ENCODE measurements around the gene ERMAP.
"Not testable (repeated sequence)": the region's sequence is repeated elsewhere in the genome, so short reads cannot be mapped to it uniquely, and the experiment has no call there.

ERMAP gene

DNA sequence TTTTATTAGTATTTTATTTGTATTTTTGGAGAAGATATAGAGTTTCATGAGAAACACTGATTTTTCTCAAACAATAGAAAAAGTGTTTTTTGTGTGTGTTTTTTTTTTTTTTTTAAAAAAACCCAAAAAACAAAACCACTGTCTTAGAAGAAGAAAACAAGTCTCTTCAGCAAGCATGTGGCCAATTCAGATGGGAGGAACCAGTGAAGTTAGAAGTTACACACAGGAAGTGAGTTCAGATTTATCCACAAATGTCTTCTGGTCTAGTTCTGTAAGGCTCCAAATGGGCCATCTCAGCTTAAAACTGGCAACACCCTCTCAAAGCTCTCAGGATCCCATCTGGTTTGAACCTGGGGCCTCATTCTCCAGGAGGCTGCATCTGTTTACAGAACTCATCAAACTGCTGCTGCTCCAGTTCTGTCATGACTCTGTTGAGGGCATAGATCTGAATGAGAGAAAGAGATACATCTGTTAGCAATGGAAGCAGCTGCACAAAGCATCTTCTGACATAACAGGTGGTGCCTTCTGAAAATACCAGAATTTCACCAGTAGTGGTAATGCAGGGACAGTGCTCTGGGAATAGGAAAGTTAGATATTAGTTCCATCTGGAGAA lies 9.8 kb upstream of the ERMAP start:
- DNase-seq: no peak

DNA sequence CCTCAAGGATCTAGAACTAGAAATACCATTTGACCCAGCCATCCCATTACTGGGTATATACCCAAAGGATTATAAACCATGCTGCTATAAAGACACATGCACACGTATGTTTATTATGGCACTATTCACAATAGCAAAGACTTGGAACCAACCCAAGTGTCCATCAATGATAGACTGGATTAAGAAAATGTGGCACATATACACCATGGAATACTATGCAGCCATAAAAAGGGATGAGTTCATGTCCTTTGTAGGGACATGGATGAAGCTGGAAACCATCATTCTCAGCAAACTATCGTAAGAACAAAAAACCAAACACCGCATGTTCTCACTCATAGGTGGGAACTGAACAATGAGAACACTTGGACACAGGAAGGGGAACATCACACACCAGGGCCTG lies 2.1 kb upstream of the ERMAP start:
- DNase-seq: not testable (repeated sequence)

DNA sequence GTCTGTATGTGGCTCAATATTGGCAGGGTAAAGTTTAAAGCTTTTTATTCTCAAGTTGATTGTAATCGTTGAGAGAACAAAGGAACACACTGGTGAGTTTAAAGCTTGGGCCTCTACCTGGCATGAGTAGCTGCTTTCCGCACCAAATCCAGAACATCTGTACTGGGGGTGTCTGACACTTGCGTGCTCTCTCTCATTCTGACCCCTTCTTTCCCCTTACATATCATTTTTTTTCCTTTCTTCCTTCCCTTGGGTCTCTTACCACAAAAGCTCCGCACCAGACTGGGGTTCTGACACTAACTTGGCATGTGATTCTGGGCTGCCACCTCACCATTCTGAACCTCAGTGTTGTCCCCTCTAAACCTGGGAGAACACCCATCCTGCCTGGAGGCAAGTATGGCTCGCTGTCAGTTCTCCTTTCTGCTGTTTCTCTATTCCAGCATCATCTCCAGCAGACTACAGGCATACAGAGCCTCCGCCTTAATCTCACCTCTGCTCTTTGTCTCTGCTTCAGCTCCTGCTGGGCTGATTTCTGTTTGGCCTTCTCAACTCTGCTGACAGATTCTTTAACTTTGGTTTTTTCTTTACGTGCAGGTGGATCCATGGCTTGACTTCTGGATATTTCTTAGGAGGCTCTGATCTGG lies 859 bp upstream of the ERMAP start:
- no peak for DNase-seq

DNA sequence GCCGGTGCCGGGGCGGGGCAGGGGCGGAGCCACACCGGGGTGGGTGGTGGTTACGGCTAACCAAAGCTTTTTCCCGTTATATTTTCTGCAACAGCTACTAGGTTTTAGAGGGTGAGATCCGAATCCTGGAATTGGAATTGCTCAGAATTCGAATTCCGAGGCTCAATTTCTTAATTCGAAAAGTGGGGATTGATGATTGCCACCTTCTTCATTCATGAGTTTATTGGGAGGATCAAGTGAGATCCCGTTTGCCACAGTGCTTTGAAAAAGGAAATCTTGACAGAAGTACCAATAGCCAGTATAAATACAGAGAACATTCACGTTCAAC lies 482 bp downstream of the ERMAP start:
- no peak for DNase-seq

DNA sequence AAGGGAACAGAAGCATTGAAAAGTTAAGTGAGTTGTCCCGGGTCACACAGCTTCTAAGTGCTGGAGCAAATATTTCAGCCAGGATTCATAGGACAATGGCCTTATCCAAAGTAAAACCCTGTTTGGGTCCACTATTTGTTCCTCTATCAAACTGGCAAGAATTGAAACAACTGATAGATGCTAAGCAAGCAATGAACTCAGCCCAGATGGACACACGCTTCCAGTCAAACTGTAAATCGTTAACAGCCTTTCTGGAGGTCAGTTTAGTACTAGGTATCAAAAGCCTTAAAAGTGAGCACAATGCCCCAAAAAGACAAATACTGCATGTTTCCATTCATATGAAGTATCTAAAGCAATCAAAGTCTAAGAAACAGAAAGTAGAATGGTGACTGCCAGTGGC lies 1.1 kb downstream of the ERMAP start:
- DNase-seq: no peak

DNA sequence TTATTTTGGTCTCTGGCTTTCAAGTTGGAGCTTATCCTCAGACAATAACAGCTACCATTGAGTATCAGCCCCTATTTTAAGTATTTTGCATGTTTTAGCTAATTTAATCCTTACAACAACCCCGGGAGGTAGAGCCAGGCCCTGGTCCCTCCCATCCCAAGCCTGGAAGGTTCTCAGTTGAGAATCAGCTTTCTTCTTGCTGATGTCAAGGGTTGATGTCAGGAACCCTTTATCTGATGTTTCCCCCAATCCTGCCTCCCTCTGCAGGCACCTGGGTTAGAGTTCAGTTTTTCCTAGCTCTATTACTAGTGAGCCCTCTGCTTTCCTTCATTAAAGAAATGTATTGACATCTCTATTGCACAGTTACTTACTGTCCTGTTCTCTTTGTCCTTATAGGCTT lies 3.9 kb downstream of the ERMAP start:
- DNase-seq: no peak

DNA sequence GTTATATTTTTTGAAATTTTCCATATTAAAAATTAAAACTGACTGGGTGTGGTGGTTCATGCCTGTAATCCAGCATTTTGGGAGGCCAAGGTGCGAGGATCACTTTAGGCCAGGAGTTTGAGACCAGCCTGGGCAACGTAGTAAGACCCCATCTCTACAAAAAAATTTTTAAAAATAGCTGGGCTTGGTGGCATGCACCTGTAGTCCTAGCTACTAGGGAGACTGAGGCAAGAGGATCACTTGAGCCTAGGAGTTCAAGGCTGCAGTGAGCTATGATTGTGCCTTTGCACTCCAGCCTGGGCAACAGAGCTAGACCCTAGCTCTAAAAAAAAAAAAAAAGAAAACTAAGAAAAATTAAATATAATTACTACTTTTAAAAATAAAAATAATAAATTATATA lies 4.8 kb downstream of the ERMAP start:
- no peak for DNase-seq

DNA sequence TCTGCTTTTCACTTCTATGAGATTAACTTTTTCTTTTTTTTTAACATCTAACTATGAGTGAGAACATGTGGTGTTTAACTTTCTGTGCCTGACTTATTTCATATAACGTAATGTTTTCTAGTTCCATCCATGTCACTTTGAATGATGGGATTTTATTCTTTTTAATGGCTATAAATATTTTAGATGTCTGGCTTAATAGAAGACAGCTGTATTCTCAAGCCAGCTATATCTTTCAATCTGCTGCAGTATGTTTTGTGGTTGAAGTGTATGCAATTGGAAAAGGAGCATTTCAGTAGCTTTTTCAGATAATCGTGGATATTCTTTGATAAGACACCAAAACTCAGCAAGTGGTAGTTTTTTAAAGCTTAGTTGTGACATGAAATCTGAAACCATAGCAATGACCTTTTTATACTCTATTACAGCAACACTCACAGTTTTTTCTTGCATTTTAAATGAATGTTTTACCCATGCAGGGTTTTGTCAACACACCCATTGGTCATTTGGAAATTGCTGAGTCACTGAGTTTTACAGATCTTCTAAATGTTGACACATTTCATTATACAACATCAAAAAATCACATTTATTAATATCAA lies 6.0 kb downstream of the ERMAP start:
- DNase-seq: no peak

DNA sequence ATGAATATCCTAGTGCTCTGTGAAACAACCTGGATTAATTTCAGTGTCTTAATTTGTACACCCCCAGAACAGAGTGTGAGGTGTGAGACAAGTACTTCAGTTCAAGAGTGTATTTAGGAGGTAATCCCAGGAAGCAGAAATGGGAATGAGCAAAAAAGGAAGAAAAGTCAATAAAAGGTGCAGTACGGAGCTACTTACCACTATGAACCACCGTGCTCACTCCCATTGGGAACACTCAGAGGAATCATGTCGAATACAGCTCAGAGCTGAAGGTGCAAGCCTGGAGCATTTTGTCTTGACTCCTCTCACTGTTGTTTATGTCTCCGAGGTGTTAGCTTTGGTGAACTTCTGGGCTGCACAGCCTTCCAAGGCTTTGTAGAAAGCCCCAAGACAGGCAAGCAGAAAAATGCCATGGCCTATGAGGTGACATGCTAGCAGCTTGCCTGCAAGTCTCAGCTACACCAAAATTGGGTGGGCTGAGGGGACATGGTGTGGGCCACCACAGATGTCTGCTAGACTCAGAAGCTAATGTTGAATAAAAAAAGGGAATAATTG lies 7.6 kb downstream of the ERMAP start:
- DNase-seq: no peak

DNA sequence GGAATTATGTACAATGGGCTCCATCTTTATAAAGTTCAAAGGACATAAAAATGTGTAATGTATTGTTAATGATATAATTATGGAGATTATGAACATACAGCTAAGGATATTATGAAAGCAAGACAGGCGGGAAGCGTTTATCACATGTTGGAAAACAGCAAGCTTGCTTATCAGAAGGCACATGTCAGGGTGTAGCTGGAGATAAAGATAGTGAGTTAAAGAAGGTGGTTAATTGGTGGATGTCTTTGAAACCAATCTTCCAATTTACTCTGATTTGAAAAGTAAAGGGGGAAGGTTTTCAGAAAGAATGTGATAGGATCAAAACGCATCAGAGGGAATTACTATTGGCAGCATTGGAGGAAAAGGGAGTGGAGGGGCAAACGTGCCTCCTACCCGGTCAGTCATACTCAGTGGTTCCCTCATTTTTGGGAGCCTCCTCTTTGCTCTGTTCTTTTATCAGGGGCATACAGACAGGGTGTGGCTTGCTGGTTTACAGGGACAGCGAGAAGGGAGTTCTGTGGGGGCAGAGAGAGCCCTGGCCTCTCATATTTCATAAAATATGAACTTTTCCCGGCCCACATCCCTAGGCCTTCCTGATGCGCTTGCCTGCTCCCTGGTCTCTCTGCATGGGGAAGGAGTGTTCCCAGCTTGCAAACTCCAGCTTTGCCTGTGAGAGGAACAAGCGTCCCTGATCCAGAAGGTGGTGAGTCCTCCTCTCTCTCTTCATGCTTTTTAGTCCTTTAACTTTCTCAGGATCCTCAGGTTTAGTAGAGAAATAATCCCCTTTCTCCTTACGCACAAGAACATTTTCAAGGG lies 8.3 kb downstream of the ERMAP start:
- no peak for DNase-seq

DNA sequence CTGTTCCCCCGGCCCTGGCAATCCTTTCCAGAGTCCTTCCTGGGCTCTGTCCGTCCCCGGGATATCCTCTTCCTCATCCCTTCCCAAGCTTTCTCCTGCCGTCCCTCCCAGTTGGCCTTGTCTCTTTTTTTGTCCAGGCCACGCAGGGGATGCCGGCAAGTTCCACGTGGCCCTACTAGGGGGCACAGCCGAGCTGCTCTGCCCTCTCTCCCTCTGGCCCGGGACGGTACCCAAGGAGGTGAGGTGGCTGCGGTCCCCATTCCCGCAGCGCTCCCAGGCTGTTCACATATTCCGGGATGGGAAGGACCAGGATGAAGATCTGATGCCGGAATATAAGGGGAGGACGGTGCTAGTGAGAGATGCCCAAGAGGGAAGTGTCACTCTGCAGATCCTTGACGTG lies 13.7 kb downstream of the ERMAP start:
- DNase-seq: no peak

DNA sequence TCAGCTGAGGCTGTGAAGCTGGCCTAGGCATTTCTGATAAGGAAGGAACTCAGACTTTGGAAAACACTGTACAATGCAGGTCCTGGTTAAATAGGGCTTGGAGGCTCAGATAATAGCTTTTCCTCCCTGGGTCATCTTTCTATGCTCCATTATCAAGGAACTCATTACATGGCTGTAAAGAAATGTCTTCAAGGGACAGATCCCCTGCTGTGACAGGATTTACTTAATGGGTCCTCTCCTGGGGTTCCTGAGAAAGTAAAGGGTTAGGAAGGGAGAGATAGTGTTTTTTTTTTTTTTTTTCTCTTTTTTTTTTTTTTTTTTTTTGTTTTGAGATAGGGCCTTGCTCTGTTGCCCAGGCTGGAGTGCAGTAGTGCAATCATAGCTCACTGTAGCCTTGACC lies 14.4 kb downstream of the ERMAP start:
- DNase-seq: no peak

DNA sequence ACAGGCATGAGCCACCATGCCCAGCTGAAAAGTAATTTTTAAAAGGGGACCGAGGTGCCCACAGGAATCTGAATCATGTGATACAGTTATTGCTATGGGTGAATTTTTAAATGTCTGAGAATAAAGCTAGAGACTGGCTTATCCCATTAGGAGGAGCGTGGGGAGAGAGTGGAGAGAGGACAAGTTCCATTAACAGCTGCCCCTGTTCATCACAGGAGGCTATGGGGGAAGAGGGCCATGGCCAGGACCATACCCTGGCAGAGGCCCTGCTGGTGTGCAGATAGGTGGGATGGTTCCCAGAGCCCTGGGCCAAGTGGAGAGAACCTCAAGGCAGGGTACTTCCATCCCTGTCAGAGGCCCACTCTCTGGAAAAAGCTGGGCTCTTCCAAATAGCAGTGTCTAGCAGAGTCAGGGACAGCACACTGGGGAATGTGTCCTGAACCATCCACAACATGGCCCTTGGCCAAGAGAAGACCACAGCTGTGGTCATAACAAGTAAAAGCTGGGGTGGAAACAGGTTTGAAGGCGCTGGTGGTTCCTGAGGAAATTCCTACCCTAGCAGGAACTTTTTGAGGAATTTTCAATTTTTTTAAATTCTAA lies 15.8 kb downstream of the ERMAP start:
- no peak for DNase-seq

DNA sequence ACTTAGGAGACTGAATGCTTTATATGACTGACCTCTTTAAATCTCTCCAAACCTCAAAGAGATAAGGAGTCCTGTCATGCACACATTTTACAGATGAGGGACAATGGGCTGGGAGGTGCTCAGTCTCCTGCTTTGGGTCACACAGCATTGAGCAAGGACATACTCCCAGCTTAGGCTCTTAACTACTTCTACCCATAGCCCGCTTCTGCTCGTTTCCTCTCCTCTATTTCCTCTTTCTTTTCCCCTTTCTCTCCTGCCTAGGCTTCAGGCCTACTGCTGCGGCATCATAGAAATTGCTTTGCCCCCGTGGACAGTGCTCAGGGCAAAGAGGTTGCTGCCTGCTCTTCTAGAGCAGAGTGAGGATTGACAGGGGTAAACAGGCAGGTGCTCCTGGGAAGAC lies 17.1 kb downstream of the ERMAP start:
- DNase-seq: no peak

DNA sequence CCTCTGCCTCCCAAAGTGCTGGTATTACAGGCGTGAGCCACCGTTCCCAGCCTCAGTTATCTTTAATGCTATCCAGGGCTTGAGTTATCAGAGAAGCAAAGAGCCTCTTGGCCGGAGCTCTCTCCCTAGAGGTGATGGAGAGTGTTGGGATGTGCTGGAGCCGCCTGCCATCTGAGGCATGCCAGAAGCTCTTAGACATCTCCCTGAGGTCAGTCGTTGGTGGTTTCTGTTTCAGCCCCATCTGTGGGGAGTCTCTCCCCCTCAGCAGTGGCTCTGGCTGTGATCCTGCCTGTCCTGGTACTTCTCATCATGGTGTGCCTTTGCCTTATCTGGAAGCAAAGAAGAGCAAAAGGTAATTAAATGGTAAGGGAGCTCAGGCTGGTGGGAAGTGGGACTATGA lies 17.9 kb downstream of the ERMAP start:
- DNase-seq: no peak

DNA sequence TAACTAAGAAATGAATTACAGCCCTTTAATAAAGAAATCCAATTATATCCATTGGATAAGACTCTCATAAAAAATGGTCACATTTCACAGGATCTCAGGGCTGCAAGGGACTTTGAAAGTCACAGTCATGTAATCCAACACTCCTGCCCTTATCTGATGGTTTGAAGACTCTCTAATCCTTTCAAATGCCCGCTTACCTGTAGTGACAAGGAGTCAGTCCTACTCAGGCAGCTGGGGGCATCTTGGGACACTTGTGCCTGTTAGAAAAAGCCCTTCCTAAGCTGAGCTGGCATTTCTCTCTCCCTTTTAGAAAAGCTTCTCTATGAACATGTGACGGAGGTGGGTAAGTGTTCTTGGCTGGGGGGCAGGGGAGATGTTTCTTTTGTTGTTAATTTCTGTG lies 18.5 kb downstream of the ERMAP start:
- DNase-seq: no peak

DNA sequence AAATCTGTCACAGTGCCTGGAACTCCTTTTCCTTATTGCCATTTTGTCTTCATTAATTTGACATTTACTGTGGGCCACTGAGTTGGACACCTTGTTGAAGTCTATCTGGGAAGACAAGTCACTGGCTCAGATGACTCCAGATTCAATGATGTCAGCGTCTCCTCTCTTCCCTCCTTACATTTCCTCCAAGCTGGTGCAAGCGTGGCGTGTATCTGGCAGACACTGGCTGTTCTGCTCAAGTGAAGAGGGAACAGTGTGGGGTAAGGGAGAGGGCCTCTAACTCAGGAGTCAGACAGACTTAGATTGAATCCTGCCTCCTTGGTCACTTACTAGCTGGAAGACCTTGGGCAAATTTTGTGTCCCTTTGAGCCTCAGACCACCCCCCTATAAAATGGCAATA lies 20.8 kb downstream of the ERMAP start:
- DNase-seq: no peak

DNA sequence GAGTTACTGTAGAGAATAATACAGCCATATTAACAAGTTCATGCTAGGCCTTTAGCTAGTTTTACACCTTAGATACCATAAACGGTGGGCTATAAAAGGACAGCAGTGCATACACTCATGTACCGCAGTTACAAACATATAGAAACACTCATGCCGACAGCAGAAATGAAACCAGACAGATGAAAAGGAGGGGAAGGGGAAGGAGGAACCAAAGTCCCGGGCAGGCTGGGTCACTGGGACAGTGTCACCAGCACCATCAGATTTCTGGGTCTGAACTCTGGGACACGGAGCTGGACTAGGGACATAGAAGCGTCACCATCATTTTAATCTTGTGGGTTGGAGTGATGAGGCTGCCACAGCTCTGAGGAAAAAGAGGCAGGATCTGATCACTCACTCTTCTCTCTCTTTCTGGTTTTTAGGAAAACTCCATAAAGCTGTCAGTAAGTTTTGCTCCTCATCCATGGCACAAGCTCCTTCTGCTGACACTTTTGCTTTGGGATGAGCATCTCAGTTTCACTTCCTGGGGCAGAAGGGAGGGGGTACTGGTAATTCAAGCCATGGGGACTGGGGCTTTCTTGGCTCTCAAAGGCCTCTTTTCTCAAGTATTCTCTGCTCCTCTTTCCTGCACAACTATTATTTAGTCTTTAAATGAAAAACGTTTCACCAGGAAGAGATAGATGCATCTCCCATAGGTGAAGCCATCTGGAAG lies 21.7 kb downstream of the ERMAP start:
- no peak for DNase-seq

DNA sequence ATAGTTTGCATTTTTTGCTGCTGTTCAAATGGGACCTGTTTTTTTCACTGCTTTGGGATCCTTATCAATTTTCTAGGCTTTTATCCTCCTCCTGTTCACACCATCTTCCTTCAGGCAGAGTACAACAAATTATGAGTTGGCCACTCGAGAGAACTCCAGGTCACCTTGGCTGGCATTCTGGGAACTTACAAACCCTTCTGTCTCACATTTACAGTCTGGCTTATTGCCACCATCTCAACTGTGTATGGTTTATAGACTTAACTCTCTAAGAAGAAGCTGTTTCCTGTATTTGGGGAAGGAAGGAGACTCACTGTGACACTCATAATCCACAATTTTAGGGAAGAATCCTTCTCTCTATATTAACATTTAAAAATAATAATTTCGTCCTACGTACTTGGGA lies 24.1 kb downstream of the ERMAP start:
- DNase-seq: no peak

DNA sequence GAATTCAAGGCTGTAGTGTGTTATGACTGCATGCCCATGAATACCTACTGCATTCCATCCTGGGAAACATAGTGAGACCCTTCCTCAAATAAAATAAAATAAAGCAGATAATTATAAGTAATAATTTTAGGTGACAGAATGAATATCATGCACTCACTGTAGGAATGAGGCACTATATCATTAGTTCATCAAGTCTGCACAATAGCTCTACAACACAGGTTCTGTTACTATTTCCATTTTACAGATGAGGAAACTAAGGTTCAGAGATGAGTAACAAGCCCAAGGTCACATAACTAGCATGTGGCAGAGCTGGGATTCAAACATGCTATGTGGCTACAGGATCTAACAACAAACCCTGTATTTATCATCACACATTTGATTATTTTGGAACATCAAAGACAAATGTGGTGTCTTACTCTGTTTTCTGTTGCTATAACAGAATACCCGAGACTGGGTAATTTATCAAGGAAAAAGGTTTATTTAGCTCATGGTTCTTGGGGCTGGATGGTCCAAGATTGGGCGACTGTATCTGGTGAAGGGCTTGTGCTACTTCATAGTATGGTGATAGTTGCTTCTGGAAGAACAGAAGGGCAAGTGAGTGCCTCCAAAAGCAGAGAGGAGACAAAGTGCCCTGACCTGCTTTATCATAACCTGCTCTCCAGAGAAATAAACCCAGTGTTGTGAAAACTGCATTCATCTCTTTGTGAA lies 24.7 kb downstream of the ERMAP start:
- no peak for DNase-seq

DNA sequence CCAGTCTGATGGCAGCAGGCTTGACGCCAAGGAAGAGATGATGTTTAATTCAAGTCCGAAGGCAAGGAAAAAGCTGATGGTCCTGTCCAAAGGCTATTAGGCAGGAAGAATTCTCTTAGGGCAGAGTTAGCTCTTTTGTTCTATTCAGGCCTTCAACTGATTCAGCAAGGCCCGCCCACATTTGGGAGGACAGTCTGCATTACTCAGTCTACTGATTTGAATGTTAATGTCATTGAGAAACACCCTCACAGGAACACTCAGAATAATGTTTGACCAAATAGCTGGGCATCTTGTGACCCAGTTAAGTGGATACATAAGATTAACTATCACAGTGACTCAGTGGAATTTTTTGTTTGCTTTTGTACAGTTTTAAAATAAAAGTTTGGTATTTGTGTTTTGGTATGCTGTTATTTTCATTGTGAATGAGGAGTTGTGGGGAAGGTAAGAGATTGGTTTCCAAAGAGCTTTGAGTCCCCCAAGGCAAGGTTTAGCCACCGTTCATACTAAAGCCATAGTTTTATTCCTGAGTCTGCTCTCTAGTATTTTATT lies 27.7 kb downstream of the ERMAP start:
- no peak for DNase-seq

DNA sequence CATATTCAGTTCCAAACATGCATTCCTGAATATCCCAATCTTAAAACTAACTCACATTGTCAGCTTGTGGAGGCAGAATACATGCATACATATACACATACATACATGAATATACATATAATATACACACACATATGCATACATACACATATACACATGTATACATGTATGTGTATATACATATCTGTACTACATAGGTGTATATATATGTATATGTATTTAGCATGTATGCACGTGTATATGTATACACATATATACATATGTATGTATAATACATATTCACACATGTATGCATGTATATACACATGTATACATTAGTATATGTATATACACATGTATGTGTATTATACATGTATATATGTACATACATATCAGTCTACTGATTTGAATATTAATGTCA lies 28.3 kb downstream of the ERMAP start:
- DNase-seq: no peak

Measured in NCI-H526 treated with DMSO at 0.1 percent for 48 hours (cell line).